IMR-90 (cell line): ENCODE results near the gene DOCK1.

ENCODE experiments used
- BHLHE40 ChIP-seq: fragments of 150-350 bp; IDR thresholded peaks from 2 replicates; pipeline ENCODE4 v1.6.1; 2016; ENCODE audit warnings: mild to moderate bottlenecking, low read depth, low read length
- CEBPB ChIP-seq: IDR thresholded peaks from 2 replicates; pipeline ENCODE4 v1.6.1; 2012; ENCODE audit warnings: low read depth, low read length, improper control_type of control experiment
- CHD1 ChIP-seq: IDR thresholded peaks from 2 replicates; pipeline ENCODE4 v1.6.1; 2012; ENCODE audit warnings: low read depth, low read length, improper control_type of control experiment
- CTCF ChIP-seq: conservative IDR thresholded peaks from 2 replicates; pipeline ENCODE4 v1.5.1; 2012; ENCODE audit warnings: mild to moderate bottlenecking, low read depth, low read length, improper control_type of control experiment
- FOS ChIP-seq: fragments of 150-350 bp; IDR thresholded peaks from 2 replicates; pipeline ENCODE4 v1.6.1; 2016; ENCODE audit warnings: low read depth, low read length
- MAFK ChIP-seq: IDR thresholded peaks from 2 replicates; pipeline ENCODE4 v1.6.1; 2012; ENCODE audit warnings: low read depth, low read length, improper control_type of control experiment
- MAZ ChIP-seq: IDR thresholded peaks from 2 replicates; pipeline ENCODE4 v1.6.1; 2012; ENCODE audit warnings: low read depth, mild to moderate bottlenecking, low read length, improper control_type of control experiment, moderate library complexity, borderline replicate concordance
- MXI1 ChIP-seq: IDR thresholded peaks from 2 replicates; pipeline ENCODE4 v1.6.1; 2012; ENCODE audit warnings: low read depth, mild to moderate bottlenecking, low read length, moderate library complexity, borderline replicate concordance
- POLR2A ChIP-seq: IDR thresholded peaks from 2 replicates; pipeline ENCODE4 v1.6.1; 2012; ENCODE audit warnings: mild to moderate bottlenecking, low read depth, low read length
- RAD21 ChIP-seq: IDR thresholded peaks from 2 replicates; pipeline ENCODE4 v1.6.1; 2012; ENCODE audit warnings: low read length, improper control_type of control experiment
- RCOR1 ChIP-seq: IDR thresholded peaks from 2 replicates; pipeline ENCODE4 v1.6.1; 2012; ENCODE audit warnings: mild to moderate bottlenecking, low read length, improper control_type of control experiment; ENCODE audit not compliant: insufficient replicate concordance
- RFX5 ChIP-seq: IDR thresholded peaks from 2 replicates; pipeline ENCODE4 v1.8.0; 2012; ENCODE audit warnings: low read depth, mild to moderate bottlenecking, low read length, moderate library complexity
- SMC3 ChIP-seq: fragments of 150-350 bp; IDR thresholded peaks from 2 replicates; pipeline ENCODE4 v1.6.1; 2016; ENCODE audit warnings: low read depth, mild to moderate bottlenecking, antibody characterized with exemption, low read length, moderate library complexity
- TF ChIP-seq, protein P1 (sequence below): fragments of 150-350 bp; IDR thresholded peaks from 2 replicates; pipeline ENCODE4 v1.6.1; 2017; ENCODE audit warnings: mild to moderate bottlenecking, antibody characterized with exemption, low read length, low read depth

DNA sequence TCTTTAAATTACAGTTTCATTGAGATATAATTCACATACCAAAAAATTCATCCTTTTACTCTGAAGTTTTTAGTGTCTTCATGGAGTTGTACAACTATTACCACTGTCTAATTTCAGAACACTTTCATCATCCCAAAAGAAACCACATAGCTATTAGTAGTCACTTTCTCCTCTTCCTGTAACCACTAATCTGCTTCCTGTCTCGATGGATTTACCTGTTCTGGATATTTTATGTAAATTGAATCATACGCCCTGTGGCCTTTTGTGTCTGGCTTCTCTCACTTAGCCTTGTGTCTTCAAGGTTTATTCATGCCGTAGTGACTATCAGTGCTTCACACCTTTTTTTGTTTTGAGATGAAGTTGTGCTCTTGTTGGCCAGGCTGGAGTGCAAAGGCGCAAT, 135.5 kb downstream of the DOCK1 start:
- no peak for TF ChIP-seq RAD21
- no peak for TF ChIP-seq CTCF
- no peak for TF ChIP-seq MAFK
- no peak for TF ChIP-seq POLR2A
- TF ChIP-seq MAZ = no peak
- no peak for TF ChIP-seq SMC3
- TF ChIP-seq RCOR1 = no peak
- no peak for TF ChIP-seq BHLHE40
- no peak for TF ChIP-seq RFX5
- TF ChIP-seq, protein P1, sequence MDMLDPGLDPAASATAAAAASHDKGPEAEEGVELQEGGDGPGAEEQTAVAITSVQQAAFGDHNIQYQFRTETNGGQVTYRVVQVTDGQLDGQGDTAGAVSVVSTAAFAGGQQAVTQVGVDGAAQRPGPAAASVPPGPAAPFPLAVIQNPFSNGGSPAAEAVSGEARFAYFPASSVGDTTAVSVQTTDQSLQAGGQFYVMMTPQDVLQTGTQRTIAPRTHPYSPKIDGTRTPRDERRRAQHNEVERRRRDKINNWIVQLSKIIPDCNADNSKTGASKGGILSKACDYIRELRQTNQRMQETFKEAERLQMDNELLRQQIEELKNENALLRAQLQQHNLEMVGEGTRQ = no peak
- TF ChIP-seq FOS = no peak
- TF ChIP-seq CHD1 = no peak
- no peak for TF ChIP-seq MXI1
- TF ChIP-seq CEBPB = no peak
